ENCODE data around the gene CACNA2D3. TPM values are rescaled to one million over a fixed set of nuclear protein-coding genes. Genes with fewer than 3 reads are reported as not detected.

Gene CACNA2D3
- total and polyA plus RNA-seq, 4 donors: 0.38 to 2.5 (median 1.1) TPM

DNA sequence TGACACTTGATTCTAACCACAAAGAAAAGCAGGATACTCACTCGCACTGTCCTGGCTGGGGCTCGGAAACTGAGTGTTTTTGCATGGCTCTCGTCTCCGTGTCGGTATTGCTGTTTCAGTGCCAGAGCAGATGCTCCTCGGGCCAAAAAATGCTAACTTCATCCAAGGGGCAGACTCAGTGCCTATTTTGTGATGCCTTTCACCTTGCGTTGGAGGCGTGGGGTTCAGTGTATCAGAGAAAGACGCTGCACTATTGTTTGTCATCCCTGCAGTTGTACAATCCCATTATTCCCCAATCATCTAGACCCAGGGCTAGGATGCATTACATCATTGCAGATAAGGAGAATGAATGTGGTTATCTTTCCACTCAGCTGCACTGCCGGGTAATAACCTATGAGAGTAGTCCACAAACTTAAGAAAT is 1.4 kb downstream of the CACNA2D3 start:
- 7 to 8% methylated on average over 10 of the region's 10 CpGs for WGBS, 2 donors
- peak in 1 of 3 donors; percentile 22 for DNase-seq
- TF ChIP-seq, protein P1, sequence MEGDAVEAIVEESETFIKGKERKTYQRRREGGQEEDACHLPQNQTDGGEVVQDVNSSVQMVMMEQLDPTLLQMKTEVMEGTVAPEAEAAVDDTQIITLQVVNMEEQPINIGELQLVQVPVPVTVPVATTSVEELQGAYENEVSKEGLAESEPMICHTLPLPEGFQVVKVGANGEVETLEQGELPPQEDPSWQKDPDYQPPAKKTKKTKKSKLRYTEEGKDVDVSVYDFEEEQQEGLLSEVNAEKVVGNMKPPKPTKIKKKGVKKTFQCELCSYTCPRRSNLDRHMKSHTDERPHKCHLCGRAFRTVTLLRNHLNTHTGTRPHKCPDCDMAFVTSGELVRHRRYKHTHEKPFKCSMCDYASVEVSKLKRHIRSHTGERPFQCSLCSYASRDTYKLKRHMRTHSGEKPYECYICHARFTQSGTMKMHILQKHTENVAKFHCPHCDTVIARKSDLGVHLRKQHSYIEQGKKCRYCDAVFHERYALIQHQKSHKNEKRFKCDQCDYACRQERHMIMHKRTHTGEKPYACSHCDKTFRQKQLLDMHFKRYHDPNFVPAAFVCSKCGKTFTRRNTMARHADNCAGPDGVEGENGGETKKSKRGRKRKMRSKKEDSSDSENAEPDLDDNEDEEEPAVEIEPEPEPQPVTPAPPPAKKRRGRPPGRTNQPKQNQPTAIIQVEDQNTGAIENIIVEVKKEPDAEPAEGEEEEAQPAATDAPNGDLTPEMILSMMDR (IDR thresholded peaks at IDR 0.05; ENCODE audit: control extremely low read depth, extremely low read depth): no peak
- no peaks in the 10 kb centered on the region for H3K9me3 ChIP-seq (ENCODE audit: control insufficient read depth in 4 of 4, insufficient read depth in 3 of 4, low read length in 3 of 4)
- ATAC-seq (ENCODE audit: insufficient read depth, low FRiP score): no peak
- no peak overlapping the region for H3K9ac ChIP-seq (ENCODE audit: insufficient read depth in 1 of 2, low read length in 2 of 2)
- no peak overlapping the region for H3K4me3 ChIP-seq
- H3K36me3 ChIP-seq (ENCODE audit: control insufficient read depth in 4 of 4, insufficient read depth in 4 of 4, low read length in 4 of 4): no peaks in the 10 kb centered on the region
- peaks cover 4 to 68% (median 64%) of the 10 kb centered on the region in 3 donors for H3K27me3 ChIP-seq (ENCODE audit: control insufficient read depth in 3 of 3, insufficient read depth in 3 of 3, low read length in 2 of 3)
- peaks cover 0 to 22% (median 5%) of the 10 kb centered on the region in 5 donors for H3K4me1 ChIP-seq (ENCODE audit: control insufficient read depth in 5 of 5, insufficient read depth in 5 of 5, low read length in 5 of 5)
- no peak overlapping the region for H3K27ac ChIP-seq (ENCODE audit: low read depth in 1 of 2, low read length in 1 of 2)

DNA sequence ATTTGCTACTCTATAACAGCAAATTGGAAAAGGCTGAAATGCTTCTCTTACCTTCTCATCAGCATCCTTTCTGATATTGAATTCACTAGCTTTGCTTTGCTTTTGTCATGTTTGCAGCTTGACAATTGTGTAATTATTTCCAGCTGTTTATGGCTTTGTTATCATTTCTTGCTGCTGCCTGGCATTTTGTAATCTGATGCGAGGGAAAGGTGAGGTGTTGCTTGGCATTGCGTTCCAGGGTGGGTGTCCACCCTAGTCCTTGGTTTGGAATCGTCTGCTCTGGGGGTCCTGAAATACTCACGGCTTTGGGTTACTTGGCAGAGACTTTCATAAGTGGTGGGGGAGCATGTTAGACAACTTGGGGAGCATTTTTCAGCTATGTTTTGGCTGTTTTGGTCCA is 2.9 kb downstream of the CACNA2D3 start:
- no peak for DNase-seq
- ATAC-seq (ENCODE audit: insufficient read depth, low FRiP score): no peak
- Histone ChIP-seq H3K9me3 (ENCODE audit: control insufficient read depth in 4 of 4, insufficient read depth in 3 of 4, low read length in 3 of 4) (no peaks in the 10 kb centered on the region), H3K36me3 (ENCODE audit: control insufficient read depth in 4 of 4, insufficient read depth in 4 of 4, low read length in 4 of 4) (no peaks in the 10 kb centered on the region), H3K4me3 (no peak overlapping the region), H3K27ac (ENCODE audit: low read depth in 1 of 2, low read length in 1 of 2) (no peak overlapping the region), H3K27me3 (ENCODE audit: control insufficient read depth in 3 of 3, insufficient read depth in 3 of 3, low read length in 2 of 3) (peaks cover 4 to 57% (median 51%) of the 10 kb centered on the region in 3 donors), H3K9ac (ENCODE audit: insufficient read depth in 1 of 2, low read length in 2 of 2) (no peak overlapping the region), H3K4me1 (ENCODE audit: control insufficient read depth in 5 of 5, insufficient read depth in 5 of 5, low read length in 5 of 5) (peaks cover 0 to 22% (median 5%) of the 10 kb centered on the region in 5 donors)
- WGBS, 2 donors: 51 to 54% methylated on average over 4 of the region's 4 CpGs
- TF ChIP-seq, protein P1 (IDR thresholded peaks at IDR 0.05; ENCODE audit: control extremely low read depth, extremely low read depth): no peak

- no peaks in the 10 kb centered on the region for H3K36me3 ChIP-seq (ENCODE audit: control insufficient read depth in 4 of 4, insufficient read depth in 4 of 4, low read length in 4 of 4)
- peaks cover 4 to 46% (median 41%) of the 10 kb centered on the region in 3 donors for H3K27me3 ChIP-seq (ENCODE audit: control insufficient read depth in 3 of 3, insufficient read depth in 3 of 3, low read length in 2 of 3)
Observed at GRCh38 chr3:54126551-54126950, 4.2 kb downstream of the CACNA2D3 start.

More at GRCh38 chr3:54126551-54126950, 4.2 kb downstream of the CACNA2D3 start:
- DNase-seq (no peak), ATAC-seq (ENCODE audit: insufficient read depth, low FRiP score) (no peak)
- 78 to 89% methylated on average over 7 of the region's 7 CpGs for WGBS, 2 donors
- H3K27ac ChIP-seq (ENCODE audit: low read depth in 1 of 2, low read length in 1 of 2): no peak overlapping the region
- no peak overlapping the region for H3K4me3 ChIP-seq
- no peaks in the 10 kb centered on the region for H3K9me3 ChIP-seq (ENCODE audit: control insufficient read depth in 4 of 4, insufficient read depth in 3 of 4, low read length in 3 of 4)
- no peak overlapping the region for H3K9ac ChIP-seq (ENCODE audit: insufficient read depth in 1 of 2, low read length in 2 of 2)
- H3K4me1 ChIP-seq (ENCODE audit: control insufficient read depth in 5 of 5, insufficient read depth in 5 of 5, low read length in 5 of 5): peaks cover 0 to 10% (median 5%) of the 10 kb centered on the region in 5 donors
- TF ChIP-seq, protein P1 (IDR thresholded peaks at IDR 0.05; ENCODE audit: control extremely low read depth, extremely low read depth): no peak
